ENCODE measurements around the gene LRMDA.
"Not testable (repeated sequence)": the region's sequence is repeated elsewhere in the genome, so short reads cannot be mapped to it uniquely, and the experiment has no call there.

Gene LRMDA

DNA sequence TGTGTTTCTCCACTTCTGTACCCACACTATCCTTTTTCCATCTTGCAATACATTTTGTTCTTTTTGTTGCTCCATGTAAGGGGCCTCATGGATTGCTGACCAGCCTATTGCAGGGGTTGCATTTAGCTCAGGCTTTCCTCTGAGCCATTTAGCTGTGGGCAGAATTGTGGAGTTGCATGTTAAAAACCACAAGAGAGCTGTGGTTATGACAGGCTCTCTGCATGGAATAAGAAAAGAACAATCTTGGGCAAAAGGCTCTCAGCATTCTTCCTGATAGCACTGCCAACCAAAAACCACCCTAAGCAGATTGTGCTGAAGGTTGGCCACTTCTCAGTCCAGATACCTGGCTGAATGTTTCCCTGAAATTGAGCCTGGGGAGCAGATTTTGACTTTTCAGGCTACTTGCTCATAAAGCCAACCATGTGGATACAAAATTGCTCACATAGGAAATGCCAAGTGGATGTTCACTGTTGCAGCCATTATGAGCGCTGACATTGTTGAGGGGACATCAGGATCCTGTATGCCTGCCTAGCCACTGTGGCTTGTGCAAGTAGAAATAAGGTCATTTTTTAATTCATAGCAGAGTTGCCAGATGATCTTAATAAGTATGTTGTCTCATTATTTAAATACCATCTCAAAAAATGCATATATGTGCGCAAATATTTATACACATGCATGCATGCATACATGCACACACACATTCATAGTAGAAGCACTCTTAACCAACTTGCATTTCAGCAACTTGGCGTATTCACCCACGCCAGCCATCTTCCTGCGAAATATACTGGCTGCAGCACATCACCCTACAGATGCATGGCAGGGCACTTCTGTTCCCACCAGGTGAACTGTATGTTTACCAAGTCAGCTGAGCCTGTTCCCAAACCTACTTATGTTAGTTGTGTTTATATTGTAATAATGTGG, 695.4 kb downstream of the LRMDA start:
- DNase-seq (ENCODE audit: low spot score): no peak

DNA sequence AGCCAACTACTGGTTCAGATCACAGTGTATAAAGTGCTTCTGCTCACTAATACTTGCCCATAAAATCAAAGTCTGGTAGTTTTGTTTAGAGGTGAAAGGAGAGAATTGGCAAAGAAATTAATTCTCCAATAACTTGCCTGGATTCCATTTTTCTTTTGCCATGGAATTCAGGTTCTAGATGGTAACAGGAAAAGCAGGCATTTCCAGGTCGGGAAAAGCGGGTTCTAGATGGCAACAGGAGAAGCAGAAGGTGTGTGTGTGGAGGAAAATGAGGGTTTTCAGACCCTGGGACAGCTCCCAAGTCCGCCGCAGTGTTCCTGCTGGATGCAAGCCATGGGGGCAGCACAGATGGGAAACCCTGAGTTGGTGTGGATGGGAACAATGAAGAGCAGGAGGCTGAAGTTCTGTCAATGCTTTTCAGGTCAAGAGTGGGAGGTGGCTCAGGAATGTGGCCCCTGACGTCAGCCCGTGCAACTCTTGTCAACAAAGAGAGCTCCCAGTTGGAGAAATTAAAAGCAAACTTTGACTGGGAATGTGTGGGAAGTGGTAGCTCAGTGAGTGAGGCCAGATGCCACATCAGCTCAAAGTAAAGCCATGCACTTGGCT, 696.7 kb downstream of the LRMDA start:
- DNase-seq (ENCODE audit: low spot score): no peak

DNA sequence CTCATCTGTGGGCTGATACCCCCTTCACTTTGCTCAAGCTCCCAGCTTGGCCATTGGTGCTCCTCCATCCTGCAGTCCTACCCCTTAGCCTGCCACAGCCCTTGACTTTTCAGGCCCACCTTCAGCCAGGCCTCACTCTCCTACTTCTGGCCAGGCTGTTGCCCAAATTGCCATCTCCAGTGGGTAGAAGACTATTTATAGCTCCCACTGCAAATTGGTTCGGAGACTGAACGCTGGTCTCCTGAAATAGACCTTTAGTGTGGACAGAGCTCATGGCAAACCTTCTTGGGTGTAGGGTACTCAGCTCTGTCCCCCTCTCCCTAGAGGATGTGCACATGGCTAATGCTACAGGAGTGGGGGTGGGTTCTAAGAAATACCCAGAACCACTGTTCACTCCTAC, 697.8 kb downstream of the LRMDA start:
- no peak for DNase-seq (ENCODE audit: low spot score)

DNA sequence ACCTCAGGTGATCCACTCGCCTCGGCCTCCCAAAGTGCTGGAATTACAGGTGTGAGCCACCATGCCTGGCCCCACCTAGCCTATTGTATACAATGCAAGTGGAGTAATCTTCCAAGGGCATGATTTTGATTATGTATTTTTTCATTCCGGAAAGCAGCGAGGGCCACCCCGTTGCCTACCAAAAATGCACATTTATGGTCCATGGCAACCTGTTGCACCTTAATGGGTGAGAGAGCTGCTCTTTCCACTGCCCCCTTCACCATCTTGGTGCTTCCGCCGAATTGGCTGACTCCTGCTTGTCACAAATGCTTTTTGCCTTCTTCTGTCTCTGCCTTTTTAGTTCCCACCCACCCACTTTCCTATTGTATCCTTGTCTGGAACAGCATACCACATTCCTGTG, 699.5 kb downstream of the LRMDA start:
- DNase-seq (ENCODE audit: low spot score): no peak

DNA sequence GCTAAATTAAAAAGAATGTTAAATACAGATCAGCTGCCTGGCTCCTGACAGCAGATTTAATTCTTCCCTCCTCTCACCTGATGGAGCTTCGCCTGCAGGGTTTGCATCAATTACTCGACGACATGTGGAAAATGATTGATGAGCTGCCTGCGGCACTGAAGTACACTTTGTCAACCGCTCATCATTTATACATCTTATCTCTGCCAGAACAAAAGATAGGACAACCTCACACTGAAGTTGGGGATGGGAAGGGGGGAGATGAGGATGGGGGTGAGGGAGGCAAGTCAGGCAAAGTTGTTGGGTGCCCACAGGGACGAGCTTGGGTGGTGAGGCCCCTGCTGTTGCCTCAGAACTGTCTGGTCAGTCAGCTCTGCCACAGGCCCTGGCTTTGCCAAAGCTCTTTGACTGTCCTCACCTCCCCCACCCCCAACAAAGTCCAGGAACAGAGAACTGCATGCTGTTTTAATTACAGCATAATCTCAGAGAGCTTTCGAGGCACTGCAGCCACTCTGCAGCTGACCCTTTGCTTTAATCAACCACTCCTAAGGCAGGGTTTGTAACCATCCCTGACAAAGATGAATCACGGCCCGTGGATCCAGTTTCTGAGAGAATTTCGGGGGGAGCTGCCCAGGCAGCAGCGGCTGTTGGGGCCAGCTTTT, 702.3 kb downstream of the LRMDA start:
- no peak for DNase-seq (ENCODE audit: low spot score)

DNA sequence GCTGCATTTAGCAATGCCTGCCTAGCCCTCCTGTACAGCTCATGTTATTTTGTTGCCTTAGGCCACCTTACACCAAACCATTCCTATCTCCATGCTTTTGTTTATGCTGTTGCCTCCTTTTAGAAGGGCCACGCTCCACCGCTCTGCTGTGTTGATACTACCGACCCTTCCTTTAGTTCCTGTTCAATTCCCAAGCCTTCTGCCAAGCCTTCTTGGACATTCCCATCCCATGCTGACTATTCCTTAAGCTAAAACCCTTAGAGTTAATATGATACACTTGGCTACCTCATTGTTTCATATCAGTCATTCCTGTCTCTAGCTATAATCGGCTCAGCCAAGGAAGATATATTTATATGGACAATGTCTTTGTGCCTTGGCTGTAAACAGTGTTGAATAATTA, 705.5 kb downstream of the LRMDA start:
- DNase-seq (ENCODE audit: low spot score): no peak

DNA sequence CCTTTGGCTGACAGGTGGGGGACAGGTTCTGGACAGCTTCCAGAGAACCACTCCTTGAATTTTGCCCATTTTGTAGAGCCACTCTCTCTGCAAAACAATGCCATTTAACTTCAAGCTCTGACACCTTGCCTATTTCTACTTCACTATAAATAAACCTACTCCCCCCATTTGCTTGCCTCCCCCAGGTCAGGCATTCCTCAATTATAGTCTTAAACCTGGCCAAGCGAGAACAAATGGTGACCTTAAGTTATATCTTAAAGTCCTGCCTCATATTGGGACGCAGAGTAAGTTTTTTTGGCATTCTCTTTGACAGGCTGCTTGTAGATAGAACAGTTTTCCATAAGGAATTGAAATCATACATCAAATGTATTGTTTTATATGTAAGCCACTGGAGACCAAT, 706.9 kb downstream of the LRMDA start:
- DNase-seq (ENCODE audit: low spot score): no peak

DNA sequence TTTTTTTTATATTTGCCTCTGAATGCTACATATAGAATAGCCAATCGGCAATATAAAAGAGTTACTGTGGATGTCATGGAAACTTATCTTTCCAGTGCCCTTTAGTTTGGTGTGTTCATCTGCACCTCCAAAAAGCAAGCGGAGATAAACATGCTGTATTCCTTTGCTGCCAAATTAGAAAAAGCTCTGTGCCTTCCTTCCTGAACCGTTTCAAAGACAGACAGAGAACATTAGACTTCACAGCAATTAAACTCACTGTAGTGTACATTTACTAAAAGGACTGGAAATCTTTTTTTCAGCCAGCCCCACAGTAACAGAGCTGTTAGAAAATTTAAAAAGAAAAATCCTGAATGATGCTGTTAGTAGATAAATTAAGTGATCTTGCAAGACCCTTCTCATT, 707.5 kb downstream of the LRMDA start:
- DNase-seq (ENCODE audit: low spot score): no peak

DNA sequence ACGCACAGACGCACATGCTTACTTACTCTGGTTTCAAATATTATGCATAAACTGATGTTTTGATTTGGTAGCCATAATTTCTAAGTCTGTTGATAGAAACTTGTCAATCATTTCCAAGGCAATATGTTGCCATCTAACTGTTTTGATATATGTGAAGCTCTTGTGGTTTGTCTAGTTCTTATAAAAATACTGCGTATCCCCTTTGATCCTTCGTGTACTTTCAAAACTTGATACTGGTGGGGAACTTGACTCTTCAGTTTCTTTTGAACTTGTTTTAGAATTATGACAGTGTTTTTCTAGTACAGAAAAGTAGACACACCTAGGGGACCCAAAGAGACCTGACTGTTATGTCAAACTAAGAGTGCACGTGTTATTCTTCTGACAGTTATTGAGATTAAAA, 708.0 kb downstream of the LRMDA start:
- DNase-seq (ENCODE audit: low spot score): no peak

DNA sequence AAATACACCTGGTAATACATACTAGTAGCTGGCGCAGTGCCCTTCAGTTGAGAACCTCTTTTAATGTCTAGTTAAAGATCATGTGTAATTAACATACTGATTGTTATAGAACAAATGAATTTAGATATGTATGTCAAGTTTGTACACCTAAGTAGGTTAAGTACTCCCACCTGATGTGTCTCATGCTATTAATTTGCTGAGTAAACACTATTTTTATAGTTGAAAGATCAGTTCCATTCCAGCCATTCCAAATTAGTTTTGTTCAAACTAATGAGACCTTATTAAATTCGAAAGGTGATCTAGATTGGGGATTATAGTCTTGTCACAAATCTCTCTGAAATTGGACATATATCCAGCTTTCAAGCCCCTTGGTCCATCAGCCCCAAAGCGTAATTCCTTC, 710.0 kb downstream of the LRMDA start:
- DNase-seq (ENCODE audit: low spot score): no peak

DNA sequence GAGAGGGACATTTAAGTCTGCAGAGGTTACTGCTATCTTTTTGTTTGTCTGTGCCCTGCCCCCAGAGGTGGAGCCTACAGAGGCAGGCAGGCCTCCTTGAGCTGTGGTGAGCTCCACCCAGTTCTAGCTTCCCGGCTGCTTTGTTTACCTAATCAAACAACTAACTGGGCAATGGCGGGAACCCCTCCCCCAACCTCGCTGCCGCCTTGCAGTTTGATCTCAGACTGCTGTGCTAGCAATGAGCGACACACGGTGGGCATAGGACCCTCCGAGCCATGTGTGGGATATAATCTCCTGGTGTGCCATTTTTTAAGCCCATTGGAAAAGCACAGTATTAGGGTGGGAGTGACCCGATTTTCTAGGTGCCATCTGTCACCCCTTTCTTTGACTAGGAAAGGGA, 716.8 kb downstream of the LRMDA start:
- not testable (repeated sequence) for DNase-seq (ENCODE audit: low spot score)

DNA sequence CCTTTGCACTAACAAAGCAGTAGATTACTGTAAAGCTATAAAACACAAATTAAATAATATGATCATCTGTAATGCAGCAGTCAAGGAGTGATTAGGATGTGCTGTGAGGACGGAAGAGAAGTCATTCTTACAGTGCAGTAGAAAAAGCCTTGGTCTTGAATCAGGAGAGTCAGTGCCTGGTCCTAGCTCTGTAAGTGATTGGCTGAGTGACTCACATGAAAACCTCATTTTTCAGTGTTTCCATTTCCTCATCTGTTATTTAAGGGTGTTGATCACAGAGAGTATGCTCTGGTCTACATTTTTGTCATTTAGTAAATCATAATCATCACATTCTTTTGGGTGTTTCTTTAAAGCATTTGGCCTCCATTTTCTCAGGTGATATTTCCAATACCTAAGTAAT, 717.8 kb downstream of the LRMDA start:
- DNase-seq (ENCODE audit: low spot score): no peak

DNA sequence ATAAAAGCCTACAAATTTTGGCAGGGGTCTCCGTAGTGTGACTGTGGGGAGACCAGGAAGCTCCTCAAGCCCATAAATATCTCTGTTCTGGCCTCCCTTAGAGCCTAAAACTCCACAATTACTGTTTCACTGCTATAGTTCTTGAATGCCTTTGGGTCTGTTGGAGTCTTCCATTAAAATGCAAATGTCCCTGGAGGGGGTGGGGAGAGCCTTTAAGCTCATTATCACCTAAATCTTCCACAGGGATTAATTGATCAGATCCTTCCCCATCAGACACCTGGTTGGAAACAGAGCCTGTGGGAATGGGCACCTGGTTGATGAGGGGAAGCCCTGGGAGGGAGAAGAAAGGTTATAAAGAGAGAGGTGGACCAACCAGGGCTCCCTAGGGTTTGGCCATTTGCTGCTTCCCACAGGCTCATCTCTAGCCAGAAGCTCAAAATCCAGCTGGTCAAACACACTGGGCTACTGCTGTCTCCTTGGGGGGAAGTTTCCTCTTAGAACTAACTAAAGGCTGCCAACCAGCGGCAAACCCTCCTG, 718.2 kb downstream of the LRMDA start:
- no peak for DNase-seq (ENCODE audit: low spot score)

DNA sequence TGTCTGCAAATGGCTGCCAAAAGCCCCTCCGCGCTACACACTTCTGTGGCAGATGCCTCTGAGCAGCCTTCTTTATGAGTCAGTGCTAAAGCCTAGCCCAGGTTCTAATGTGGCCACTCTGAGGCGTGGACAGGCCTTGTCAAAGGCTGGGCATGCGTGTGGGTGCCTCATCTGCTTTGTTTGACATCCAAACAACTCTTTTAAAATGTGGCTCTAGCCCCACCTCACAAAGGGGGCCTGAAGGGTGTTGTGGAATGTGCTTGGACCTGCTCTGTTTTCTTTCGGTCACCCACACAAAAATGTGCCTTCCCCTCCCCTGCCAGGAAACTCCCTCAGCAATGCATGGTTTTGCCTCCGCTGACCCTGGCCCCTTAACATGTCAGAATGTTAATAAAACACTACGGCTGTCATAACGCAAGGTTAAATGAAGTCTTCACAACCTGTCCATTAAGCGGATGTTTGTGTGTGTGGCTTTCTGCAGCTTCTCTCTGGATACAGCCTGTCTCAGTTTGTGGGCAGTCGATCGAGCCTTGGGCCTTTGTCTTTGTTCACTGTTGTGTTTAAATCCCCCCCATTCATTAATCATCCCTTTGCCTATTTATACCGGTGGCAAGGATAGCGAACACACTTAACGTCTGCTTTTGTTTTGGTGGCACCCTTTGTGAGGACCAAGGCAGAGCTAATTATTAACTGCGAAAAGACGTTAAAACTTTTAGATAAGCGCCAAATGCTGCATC, 718.9 kb downstream of the LRMDA start:
- no peak for DNase-seq (ENCODE audit: low spot score)

DNA sequence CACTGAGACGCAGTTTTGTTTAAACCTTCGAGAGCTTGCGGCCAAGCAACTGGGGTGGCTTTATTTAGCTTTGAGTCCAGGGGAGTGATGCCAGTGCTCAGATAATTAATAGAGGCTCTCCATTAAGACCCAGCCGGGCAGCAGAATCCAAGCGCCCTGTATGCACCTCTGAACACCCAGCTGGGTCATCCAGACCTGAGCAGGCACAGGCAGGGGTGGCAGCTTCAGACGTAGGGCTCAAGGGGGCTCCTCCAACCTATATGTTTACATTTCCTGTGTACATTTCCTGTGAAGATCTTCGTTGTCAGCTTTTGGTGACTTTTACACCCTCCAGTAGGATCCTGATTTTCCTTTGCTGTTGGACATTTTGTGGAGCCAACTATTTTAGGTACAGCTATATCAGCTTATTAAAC, 719.5 kb downstream of the LRMDA start:
- DNase-seq (ENCODE audit: low spot score): no peak

DNA sequence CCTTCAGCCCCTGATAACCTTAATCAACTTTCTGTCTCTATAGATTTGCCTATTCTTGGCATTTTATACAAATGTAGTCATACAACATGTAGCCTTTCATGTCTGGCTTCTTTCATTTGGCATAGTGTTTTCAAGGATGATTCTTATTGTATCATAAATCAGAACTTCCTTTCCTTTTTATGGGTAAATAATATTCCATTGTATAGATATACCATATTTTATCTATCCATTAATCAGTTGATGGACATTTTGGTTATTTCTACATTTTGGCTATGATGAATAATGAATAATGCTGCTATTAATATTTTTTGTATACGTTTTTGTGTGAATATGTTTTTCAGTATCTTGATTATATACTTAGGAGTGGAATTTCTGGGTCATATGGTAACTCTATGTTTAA, 720.8 kb downstream of the LRMDA start:
- DNase-seq (ENCODE audit: low spot score): no peak

DNA sequence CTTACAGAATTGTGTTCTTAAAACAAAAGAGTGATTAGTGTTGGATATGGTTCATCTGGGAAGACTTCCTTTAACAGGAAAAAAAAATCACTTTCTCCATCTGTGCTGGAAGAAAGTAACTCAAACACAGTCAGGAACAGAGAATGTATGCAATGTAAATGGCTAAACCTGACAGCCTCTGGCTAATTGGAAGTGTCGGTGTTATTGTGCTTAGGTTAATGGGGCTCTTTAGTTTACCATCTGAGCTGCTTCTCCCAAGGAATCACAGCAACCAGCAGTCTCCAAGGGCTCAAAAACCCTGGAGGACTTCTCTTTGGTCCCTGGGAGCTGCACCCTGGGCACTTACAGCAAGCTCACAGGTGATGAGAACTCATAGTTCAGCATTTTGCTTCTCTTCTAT, 724.5 kb downstream of the LRMDA start:
- no peak for DNase-seq (ENCODE audit: low spot score)

DNA sequence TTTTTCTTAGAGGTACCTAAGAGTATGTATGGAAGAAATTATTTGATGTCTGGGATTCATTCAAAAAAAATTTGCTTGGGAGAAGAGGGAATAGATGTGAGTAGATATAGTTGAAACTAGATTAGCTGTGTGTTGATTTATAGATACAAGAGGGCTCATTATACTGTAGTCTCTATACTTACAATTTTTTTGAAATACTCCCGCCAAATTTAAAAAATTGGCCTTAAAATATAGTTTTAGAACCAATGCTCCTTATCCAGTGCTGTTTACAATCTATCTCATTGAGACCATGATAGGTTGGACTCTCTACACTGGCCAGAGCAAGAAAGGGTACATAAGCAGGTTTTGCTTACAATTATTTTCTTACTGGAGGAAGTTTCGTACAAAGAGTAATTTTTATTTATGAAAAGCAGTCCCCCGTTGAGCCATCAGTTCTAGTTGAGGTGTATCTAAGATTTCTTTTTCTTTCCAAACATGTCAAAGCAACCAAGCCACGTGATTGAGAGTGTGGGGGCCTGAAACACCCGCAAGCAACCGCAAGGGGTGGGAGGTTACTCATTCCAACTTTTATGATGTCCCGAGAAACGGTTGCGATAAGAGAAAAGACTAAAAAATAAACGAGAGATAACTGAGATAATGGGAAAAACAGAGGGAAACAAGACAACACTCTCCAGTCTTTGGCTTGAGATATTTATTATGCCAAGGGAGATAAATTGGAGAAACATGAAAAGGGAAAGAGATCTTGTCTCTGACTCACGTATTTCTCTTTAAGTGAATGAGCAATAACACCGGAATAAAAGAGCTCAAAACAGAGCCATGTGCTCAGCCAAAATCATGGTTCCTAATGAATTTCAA, 729.2 kb downstream of the LRMDA start:
- DNase-seq (ENCODE audit: low spot score): no peak

DNA sequence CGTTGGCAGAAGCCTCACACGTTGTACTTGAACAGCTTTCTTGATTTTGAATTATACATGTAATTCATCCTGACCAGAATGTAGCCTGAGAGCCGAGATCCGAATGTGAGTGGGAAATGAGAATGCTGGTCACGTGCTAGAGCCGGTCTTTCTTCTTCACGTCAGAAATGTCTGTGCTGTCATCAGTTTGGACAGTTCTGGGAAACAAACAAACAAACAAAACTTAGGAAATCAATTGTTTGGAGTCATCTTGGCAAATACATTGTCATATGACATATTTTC, 729.8 kb downstream of the LRMDA start:
- no peak for DNase-seq (ENCODE audit: low spot score)

DNA sequence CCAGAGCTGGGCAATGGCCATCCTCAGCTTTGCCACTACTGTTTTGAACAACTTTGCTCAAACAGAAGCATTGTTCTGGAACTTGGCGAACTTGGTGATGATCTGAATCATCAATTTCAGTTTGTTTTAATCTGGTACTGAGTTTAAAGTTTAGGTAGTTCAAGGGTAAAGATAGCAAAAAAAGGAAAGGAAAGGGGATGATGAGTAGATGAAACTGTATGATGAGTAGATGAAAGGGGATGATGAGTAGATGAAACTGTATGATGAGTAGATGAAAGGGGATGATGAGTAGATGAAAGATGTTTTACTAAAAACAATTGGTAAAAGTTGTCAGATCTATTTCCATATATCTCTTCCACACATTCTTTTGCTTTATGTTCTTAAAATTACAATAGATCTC, 737.0 kb downstream of the LRMDA start:
- DNase-seq (ENCODE audit: low spot score): no peak

DNA sequence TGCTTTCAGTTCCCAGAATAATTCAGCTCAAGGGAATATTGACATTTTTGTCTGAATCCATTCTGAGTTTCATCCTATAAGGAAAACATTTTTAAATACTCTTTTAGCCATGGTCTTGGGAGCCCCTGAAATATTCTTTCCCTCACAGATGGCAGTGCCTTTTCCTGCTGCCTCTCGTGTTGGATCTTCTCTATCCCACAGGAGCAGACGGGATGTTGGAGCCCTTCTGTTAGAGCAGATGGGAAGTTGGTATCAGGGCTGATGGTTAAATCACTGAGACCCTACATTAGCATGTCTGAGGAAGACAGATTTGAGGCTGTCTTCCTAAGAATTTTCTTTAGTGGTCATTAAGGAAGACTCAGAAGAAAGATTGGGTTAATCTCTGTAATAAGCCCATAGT, 737.8 kb downstream of the LRMDA start:
- no peak for DNase-seq (ENCODE audit: low spot score)

DNA sequence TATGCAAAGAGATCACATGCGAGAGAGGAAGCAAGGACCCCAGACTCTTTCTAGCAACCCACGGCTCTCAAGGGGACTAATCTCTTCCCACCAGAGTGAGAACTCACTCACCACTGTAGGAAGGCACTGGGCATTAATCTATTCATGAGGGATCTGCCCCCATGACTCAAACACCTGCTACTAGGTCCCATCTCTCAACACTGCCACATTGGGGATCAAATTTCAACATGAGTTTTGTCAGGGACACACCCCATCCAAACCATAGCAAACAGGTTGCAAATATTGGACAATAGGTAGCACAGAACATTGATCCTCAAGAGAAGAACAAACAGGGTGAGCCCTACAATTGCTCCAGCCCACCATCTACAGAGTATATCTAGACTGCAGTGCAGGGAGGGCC, 740.6 kb downstream of the LRMDA start:
- no peak for DNase-seq (ENCODE audit: low spot score)
